Stimulated activated CD4-positive, alpha-beta T cell treated with anti-CD3 and anti-CD28 coated beads, Interleukin-2, amount 100 ng/mL, for 48 hours (primary cell): ENCODE data around the gene PLEKHG3.
"Not testable (repeated sequence)": the region's sequence is repeated elsewhere in the genome, so short reads cannot be mapped to it uniquely, and the experiment has no call there.

Experiments used
- DNase-seq, 2 donors: peaks; one replicate each; pipeline ENCODE4 v3.0.0-alpha.2; 2020

PLEKHG3 gene

DNA sequence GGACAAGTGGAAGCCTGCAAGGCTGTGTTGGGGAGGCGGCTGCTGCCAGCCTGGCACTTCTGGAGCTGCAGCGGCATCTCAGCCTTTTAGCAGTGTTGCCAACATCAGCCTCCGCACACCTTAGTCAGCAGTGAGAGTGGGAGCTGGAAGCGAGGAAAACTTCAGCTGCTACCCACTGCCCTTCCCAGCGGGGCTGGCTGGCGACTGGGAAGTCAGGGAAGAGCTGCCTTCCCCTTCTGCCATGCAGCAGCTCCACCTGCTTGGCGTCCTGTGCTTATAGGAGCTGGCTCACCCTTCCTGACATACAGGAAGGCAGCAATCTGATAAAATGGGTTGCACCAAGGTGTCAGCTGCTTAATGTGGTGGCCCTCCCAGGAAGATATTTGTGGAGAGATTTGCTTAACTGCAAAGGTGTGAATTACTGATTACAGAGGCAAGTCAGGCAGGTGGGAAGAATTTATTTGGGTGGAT lies 15.4 kb upstream of the PLEKHG3 start:
- DNase-seq: no peak

DNA sequence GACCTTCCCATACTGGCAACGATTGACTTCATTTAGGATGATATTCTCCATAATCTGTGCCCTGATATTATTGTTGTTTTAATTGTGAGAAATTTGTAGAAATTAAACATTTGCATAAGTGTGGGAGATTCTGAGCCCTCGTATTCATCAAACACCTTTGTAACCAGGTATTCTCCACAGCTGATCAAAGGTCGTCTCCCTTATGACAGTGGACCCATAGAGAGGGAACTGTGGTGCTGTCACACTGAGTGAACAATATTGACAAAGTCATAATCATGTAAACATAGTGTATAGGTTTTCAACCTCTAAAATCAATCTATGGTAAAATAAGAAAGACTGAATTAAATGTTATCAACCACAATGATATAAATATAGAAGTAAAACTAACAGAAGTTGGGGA lies 14.9 kb upstream of the PLEKHG3 start:
- no peak for DNase-seq

DNA sequence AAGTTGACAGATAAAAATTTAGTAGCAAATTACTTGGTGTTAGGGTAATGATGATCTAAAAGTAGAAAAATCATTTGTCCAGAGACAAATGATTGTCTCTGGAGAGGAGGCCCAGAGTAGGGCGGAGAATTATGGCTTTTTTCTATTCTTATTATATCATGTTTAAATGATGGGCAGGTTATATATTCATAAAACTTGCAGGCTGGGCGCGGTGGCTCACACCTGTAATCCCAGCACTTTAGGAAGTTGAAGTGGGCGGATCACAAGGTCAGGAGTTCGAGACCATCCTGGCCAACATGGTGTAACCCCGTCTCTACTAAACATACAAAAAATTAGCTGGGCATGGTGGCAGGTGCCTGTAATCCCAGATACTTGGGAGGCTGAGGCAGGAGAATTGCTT lies 13.6 kb upstream of the PLEKHG3 start:
- DNase-seq: not testable (repeated sequence)

DNA sequence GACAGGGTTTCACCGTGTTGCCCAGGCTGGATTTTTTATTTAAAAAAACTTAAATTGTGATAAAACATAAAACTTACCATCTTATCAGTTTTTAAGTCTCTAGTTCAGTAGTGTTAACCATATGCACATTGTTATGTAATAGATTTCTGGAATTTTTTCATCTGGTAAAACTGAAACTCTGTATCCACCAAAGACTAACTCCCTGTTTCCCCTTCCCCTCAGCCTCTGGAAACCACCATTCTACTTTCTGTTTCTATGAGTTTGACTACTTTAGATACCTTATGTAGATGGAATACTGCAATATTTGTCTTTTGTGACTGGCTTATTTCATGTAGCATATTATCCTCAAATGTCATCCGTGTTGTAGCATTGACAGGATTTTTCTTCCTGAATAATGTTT lies 12.8 kb upstream of the PLEKHG3 start:
- no peak for DNase-seq

DNA sequence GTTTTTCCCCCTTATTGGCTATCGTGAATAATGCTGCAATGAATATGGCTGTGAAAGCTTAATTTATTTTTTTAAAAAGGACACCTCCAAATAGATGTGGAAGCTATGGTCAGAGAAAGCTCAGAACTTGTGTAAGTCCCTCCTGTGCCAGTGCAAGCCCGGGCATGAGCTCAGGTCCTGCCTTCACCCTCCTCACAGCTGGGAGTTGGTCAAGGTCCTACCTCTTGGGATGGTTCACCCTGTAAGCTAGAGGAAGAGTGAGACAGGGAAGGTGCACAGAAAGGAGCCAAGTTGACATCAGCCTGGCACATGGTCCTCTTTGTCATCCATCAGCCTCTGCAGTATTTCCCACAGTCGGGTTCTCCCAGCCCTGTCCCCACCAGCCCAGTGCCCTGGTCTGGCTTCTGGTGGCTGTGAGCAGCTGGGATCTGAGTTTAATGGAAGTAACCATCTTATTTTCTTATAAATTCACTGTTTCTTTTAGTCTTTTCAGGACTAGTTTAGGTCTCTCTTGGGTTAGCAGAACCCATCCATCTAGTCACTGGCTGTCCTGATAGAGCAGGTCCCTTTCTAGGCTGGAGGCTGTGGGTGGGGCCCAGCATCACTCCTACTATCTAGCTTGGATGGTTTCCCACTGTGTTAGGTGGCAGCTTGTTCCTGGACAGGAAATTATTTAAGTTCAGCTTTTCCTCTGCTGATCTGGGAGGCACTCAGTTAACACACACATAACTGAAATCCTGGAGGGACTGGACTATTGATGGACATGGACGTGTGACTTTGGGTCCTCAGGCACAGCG lies 11.8 kb upstream of the PLEKHG3 start:
- DNase-seq: no peak

DNA sequence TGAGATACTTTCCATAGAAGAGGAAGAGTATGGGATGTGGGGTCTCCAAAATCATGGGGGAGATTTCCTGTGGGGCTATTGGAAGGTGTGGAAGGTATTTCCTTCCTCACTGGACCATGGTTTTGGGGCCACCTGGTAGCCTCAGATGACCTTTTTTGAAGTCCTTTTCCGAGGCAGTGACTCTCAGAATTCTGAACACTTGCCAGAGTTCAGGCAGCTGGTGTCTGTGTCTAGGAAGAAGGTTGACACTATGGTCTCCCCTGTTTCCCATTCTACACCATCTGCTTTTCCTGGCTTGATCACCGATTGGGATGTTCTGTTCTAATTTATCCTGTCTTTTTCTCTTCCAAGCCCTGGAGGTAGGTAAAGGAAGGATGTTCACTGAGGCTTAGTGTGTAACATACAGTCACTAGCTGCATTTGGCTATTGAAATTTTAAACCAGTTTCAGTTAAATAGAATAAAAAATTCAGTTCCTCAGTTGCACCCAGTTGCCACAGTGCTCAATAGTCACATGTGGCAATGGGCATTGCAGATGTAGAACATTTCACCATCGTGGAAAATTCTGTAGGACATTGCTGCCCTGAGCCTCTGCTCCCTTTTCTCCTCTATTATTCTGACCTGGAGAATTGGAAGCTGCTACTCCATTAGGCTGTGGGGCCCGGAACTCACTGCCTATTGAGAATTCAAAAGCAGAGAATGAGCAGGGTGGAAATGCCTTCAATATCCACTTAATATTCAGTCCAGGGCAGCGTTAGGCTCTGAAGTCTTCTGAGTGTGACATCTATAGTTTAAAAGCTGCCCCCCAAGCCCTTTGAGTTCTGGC lies 11.0 kb upstream of the PLEKHG3 start:
- no peak for DNase-seq

DNA sequence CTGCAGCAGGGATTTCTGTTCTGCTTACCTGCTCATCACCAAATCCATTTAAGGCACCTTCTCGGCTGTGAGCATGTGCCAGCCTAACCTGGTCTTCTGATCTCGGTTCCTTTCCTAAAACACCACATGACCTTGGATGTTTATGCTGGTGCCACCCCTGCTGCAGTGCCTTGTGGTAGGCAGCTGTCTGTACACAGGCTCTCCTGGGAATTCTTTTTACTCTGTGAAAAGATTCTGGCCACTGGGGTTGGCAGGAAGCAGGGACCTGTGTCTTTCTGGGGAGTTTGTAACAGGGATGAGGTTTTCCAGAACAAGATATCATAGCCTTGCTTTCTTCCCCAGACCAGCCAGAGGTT lies 10.4 kb upstream of the PLEKHG3 start:
- DNase-seq: no peak

DNA sequence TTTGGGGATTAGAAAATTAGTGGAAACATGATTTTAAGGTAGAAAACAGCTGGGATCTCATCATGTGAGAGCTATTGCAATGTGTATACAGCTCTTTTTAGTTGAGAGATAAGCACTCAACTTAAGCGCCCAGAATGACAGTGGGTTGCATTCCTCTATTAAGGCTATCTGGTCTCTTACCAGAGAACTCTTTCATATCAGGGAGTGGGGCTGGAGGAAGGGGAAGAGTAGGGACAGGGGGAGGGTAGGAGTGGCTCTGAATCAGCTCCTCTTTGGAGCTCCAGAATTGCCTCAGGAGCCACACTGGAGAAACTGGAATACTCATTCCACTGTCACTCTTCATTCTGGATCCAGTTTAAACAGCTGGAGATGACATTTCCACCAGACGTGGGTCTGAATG lies 9.2 kb upstream of the PLEKHG3 start:
- no peak for DNase-seq

DNA sequence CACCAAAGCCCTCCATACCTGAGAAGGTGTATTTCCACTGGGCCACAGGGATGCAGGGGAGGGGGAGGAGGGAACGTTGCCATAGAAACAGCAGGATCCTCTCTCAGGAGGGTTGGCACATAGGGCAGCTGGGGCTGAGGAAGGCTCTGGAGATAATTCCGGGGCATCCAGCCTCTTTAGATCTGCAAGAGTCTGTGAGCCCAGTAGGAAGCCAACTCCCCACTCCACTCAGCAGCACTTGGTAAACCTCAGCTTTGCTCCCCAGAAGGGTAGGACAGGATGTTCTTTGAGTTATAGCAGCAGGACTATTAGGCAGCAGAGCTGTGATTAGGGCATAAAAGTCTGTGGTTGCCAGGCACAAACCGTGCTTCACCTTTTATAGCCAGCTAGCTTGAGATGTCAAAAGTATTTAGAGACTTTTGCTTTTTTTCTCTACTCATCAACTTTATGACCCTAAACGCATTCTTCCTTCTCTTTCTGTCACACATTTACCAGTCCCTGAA lies 7.8 kb upstream of the PLEKHG3 start:
- DNase-seq: no peak

DNA sequence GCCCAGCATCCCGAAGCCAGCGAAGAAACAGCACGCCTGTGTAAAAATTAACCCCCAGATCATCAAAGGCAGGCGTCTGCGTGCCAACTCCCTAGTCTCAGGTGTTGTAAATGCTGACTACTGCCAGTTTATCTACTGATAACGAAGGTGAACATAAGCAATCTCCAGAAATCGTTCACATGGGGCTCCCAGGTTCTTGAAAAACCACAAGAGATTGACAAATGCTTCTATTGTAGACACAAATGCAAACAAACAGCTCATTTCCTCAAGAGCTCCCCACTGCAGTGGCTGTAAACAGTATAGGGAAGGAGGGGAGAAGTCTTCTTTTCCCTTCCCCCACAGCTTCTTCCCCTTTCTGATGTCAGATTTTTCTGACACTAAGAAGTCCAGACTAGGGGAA lies 5.3 kb upstream of the PLEKHG3 start:
- no peak for DNase-seq

DNA sequence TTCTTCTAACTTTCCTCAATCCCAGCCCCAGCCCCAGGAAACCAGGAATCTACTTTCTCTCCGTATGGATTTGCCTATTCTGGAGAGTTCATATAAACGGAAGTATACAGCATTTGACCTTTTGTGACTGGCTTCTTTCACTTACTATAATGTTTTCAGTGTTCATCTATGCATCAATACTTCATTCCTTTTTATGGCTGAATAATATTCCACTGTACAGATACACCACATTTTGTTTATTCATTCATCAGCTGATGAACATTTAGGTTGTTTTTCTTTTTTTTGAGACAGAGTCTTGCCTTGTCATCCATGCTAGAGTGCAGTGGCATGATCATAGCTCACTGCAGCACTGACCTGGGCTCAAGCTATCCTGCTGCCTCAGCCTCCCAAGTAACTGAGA lies 3.9 kb upstream of the PLEKHG3 start:
- no peak for DNase-seq

DNA sequence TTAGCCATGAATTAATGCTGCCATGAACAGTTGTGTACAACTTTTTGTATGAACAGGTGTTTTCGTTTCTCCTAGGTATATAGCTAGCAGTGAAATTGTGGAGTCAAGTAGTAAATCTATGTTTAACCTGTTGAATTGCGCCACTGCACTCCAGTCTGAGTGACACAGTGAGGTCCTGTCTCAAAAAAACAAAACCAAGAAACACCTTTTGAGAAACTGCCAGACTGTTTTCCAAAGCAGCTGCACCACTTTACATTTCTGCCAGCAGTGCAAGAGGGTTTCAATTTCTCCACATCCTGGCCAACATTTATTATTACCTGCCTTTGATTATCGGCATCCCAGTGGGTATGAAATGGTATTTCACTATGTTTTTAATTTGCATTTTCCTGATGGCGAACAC lies 3.3 kb upstream of the PLEKHG3 start:
- no peak for DNase-seq

DNA sequence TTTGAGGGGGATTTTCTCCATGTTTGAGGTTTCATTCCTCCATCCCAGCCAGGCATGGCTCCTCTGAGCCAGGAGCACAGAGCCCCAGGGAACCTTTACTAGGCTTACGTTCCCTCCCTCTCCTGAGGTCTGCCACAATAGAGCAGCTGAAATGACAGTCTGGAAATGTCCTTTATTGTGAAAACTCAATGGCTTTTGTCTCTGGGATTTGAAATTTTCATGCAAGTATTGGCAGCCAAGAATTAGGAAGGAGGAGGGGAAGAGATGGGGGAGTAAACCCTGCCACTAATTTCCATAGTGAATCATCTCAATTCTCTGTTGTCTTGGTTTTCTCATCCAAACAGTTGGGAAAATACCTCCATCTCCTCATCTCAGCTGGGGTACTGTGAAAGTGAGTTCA lies 2.6 kb upstream of the PLEKHG3 start:
- no peak for DNase-seq

DNA sequence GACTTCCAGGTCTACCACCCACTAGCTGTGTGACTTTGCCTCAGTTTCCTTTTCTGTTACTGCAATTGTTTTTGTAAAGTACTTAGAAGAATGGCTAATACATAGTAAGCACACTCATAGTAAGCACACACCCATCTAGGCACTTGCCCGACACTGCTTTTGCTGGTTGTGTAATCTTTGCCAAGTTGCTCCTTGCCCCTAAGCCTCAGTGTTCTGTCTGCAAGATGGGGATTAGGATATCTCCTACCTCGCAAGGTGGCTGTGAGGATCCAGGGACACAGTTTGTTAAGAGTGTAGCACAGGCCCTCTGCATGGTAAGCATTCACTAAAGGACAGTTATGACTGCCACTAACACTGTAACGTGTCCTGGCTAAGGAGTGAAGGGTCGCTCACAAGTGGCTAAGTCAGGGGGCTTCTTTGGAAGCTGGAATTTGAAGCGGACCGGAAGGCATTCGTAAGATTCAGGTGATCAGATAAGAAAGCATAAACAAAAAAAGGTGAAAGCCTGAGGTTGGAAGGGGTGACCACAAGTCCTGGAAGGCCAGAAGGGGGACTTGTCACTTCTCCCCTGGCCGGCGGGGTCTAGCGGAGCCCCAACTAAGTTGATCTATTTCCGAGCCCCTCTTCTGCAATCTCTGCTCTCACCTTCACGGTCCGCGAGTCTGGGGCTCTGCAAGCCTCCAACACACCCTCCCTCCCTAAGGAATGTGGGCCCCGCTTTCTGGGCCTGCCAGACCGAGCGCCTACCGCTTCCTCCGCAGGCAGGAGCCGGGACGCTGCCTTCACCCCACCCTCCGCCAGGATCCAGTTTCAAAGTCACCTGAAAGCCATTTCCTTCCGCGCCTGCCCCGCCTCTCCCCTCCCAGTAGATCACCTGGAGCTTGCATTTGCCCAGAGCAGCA lies 1.5 kb upstream of the PLEKHG3 start:
- no peak for DNase-seq

DNA sequence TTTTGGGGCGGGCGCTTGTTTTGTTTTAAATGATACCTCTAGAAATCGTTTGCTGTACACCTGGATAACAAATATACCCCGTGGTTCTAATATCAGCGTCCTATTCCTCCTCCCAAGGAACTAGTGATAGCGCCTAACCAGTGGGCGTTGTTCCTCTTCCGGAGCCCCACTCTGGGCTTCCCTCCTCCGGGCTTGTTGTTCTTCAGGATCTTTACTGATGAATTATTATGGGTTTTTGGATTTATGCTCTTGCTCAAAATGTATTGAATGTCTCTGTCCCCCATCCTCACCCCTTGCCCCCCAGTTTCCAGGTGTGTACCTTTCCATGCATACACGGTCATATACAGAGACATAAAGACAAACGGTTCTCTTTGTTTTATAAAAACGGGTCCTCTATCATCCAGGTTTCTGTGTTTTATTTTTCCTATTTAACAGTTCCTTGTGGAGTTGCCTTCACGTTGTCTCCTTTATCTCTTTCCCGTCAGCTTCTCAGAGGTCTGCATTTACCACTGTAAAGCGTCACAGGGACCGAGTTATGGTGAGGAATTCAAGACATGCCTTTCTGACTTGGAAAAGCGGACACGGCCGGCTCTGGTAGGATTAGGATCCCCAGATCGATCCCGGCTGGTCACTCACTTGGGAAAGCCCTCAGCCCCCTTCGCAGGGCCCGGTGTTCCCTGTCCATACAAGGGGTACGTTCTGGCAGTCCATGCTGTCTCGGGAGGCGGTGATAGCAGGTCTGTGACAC lies 655 bp upstream of the PLEKHG3 start:
- no peak for DNase-seq

DNA sequence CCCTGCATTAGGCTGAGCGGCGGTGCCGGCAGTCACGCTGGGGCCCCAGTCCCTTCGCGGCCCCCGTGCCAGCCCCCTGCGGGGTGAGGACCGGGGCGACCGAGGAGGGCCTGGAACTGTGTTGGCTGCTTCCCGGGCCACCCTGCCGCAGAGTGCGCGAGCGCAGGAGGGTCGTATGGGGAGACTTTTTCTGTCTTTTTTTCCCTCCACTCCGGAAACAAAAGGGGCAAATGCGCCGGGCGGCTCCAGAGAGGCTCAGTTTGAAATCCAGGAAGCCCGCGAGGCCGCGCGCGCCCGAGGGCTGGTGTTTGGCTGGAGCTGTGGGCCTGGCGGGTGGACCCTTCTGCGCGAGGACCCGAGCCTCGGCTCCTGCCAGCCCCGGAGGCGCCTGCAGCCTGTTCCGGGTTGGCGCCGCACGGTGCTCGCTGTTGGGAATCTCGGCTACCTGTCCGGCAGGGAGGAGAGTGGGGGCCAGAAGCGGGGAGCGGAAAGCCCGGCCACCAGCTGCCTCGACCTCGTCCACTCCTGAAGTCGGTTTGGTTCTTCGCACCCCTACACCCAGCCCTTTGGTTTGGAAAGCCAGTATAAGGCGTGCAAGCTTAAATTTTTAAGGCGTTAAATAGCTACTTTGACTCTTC lies 638 bp downstream of the PLEKHG3 start:
- DNase-seq: no peak

DNA sequence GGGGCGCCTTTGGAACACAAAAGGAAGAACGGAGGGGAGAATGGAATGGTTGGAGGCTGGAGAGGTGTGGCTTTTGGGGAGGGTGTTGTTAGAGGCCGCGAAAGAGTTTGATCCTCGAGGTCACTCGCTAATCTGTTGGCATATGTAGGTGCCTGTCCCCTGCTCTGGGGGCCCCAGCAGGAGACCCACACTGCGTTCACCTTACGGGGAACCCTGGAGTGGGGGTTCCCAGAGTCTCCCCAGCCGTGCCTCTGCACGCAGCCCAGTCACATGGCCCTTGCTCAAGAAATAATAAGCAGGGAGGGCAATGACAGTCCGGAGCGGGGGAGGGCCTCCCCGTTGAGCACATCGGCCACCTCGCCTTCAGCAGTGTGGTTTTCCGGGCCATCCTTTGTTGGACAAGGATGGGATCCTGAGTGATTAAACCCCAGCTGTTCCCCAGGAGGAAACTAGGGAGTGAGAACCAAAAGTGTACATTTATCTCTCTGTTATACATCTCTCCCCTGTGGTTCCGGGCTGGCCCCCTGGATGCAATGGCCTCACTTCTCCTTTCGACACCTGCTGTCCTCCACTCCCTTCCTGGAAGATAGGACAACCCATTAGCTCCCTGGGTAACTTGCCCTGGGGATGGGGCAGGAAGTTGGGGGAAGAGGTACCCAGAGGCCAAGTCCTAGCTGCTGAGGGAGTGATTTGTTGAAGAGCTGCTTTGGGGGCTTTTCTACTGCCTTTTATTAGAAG lies 1.3 kb downstream of the PLEKHG3 start:
- DNase-seq: no peak

DNA sequence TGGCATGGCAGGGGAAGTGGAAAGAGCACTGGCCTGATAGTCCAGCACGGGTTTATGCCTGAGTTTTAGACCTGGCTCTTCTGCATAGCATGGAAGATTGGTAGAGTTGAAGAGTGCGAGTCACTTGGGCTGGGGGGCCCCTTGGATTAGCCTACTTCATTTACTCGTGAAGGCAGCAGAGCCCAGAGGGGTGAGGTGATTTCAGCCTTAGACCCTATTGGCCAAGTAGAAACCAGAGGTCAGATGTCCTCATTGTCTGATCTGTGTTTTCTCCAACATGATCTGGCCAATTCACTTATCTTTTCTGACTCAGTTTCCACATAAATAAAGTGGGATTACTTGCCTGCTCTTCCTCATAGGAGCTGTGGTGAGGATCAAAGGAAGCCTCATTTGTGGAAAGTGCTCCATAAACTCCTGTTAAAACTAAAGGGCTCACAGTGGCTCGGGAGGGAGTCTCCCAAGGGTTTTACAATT lies 1.9 kb downstream of the PLEKHG3 start:
- DNase-seq: no peak

DNA sequence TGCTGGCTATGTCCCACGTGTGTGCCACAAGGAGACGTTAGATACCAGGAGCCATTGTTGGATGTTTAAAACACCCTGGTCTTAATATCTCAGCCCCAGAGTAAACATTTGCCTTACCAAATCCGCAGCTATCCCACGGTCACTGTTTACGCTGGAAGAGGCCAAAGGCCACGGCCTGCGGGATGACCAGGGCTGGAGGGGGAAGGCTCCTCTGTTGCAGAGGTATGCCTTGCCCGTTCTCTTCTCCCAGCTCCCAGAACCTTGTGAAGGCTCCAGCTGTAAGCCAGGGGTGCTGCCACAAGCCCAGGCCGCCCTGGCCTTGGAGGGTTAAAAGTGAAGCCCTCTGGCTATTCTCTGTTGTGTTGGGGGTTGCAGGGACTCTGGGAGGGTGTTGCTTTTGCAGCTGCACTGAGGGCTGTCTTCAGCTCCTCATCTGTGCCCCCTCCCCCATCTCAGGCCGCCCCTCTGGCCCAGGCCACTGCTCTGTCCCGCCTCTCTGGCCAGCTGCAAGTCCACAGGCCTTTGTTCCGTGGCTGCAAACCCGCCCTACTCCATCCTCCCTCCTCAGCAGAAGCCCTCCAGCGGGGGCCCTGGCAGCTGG lies 2.5 kb downstream of the PLEKHG3 start:
- no peak for DNase-seq

DNA sequence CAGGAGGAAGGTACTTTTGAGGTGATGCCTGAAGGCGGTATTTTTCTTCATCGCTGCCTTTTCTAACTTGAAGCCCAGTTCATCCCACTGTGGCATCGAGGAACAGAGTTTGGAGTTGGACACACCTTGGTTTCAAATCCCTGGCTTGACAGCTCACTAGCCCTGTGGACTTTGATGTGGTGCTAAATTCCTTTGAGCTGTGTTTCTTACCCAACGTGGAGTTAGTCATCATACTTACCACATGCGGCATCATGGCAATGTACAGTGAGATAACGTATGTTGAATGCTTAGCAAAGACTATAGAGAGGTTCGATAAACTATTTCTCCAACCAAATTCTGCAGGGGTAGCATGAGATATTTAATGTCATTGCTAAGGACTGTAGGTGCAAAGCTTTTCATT lies 3.4 kb downstream of the PLEKHG3 start:
- no peak for DNase-seq
